Mesodermal cell (in vitro differentiated cells): ENCODE results near the gene TRAT1.

ENCODE experiments used
- H3K27ac ChIP-seq: 2 replicates; pipeline ENCODE4 v1.7.0; 2013; ENCODE audit warnings: mild to moderate bottlenecking, low read depth, low read length, moderate library complexity; ENCODE audit not compliant: severe bottlenecking
- H3K36me3 ChIP-seq: 2 replicates; pipeline ENCODE4 v1.7.1; 2013; ENCODE audit warnings: mild to moderate bottlenecking, low read length, moderate library complexity; ENCODE audit not compliant: control insufficient read depth, insufficient read depth
- H3K4me1 ChIP-seq: one replicate; pipeline ENCODE4 v1.7.1; 2013; ENCODE audit warnings: mild to moderate bottlenecking, low read length; ENCODE audit not compliant: insufficient read depth, control insufficient read depth, poor library complexity, severe bottlenecking
- H3K4me3 ChIP-seq: 2 replicates; pipeline ENCODE4 v1.7.0; 2013; ENCODE audit warnings: low read length, control low read depth, mild to moderate bottlenecking; ENCODE audit not compliant: insufficient read depth, poor library complexity, severe bottlenecking; ENCODE audit errors: extremely low read depth
- H3K9me3 ChIP-seq: 2 replicates; pipeline ENCODE4 v1.7.1; 2013; ENCODE audit warnings: mild to moderate bottlenecking, low read length, moderate library complexity; ENCODE audit not compliant: control insufficient read depth
- WGBS, 2 experiments: methylation state at CpG; one replicate each; pipeline ENCODE4 v1.1.5; 2013; ENCODE audit warnings: missing lambda C conversion rate in 2 of 2; ENCODE audit not compliant: insufficient coverage in 2 of 2; 5-methylcytosine and 5-hydroxymethylcytosine counted together

The TRAT1 gene

GRCh38 chr3:108849075-108849474 is 26.5 kb downstream of the TRAT1 start:
- H3K4me3 ChIP-seq, result no peak overlapping the region
- no peaks in the 10 kb centered on the region for H3K4me1 ChIP-seq
- H3K9me3 ChIP-seq, result no peaks in the 10 kb centered on the region
- H3K27ac ChIP-seq, result no peak overlapping the region
- H3K36me3 ChIP-seq, result no peaks in the 10 kb centered on the region
- WGBS, 2 experiments, result 100% methylated on average over 1 of the region's 1 CpG; no CpG with 5 or more reads in 1 of the 2 experiments

- Histone ChIP-seq H3K4me3 (no peak overlapping the region), H3K9me3 (no peaks in the 10 kb centered on the region), H3K27ac (no peak overlapping the region), H3K36me3 (no peaks in the 10 kb centered on the region), H3K4me1 (no peaks in the 10 kb centered on the region)
- 83 to 100% methylated on average over 1 of the region's 1 CpG for WGBS, 2 experiments
These were observed 38.8 kb downstream of the TRAT1 start for GRCh38 chr3:108861401-108861800.

GRCh38 chr3:108862865-108863798 is 40.5 kb downstream of the TRAT1 start:
- Histone ChIP-seq H3K9me3 (no peaks in the 10 kb centered on the region), H3K27ac (no peak overlapping the region), H3K36me3 (no peaks in the 10 kb centered on the region), H3K4me3 (no peak overlapping the region), H3K4me1 (no peaks in the 10 kb centered on the region)
- 85 to 86% methylated on average over 1 to 4 of the region's 7 CpGs for WGBS, 2 experiments

GRCh38 chr3:108863799-108864135 is 41.2 kb downstream of the TRAT1 start:
- 86 to 95% methylated on average over 6 of the region's 6 CpGs for WGBS, 2 experiments
- Histone ChIP-seq H3K36me3 (no peaks in the 10 kb centered on the region), H3K27ac (no peak overlapping the region), H3K9me3 (no peaks in the 10 kb centered on the region), H3K4me3 (no peak overlapping the region), H3K4me1 (no peaks in the 10 kb centered on the region)

- H3K4me3 ChIP-seq, result no peak overlapping the region
- H3K36me3 ChIP-seq, result no peaks in the 10 kb centered on the region
- H3K9me3 ChIP-seq, result no peaks in the 10 kb centered on the region
- no peaks in the 10 kb centered on the region for H3K4me1 ChIP-seq
- H3K27ac ChIP-seq, result no peak overlapping the region
- WGBS, 2 experiments, result no CpG with 5 or more reads among the region's 1 CpG
These were observed 55.3 kb downstream of the TRAT1 start for GRCh38 chr3:108877901-108878300.

- H3K27ac ChIP-seq, result no peak overlapping the region
- WGBS, 2 experiments, result 93 to 100% methylated on average over 2 of the region's 8 CpGs
- no peak overlapping the region for H3K4me3 ChIP-seq
- no peaks in the 10 kb centered on the region for H3K9me3 ChIP-seq
- H3K36me3 ChIP-seq, result no peaks in the 10 kb centered on the region
- no peaks in the 10 kb centered on the region for H3K4me1 ChIP-seq
These were observed 57.3 kb downstream of the TRAT1 start for GRCh38 chr3:108879915-108880314.

GRCh38 chr3:108882762-108883161 is 60.2 kb downstream of the TRAT1 start:
- Histone ChIP-seq H3K36me3 (no peaks in the 10 kb centered on the region), H3K27ac (no peak overlapping the region), H3K4me1 (no peaks in the 10 kb centered on the region), H3K4me3 (no peak overlapping the region), H3K9me3 (no peaks in the 10 kb centered on the region)

GRCh38 chr3:108883373-108883772 is 60.8 kb downstream of the TRAT1 start:
- 67% methylated on average over 1 of the region's 1 CpG; no CpG with 5 or more reads in 1 of the 2 experiments for WGBS, 2 experiments
- Histone ChIP-seq H3K9me3 (no peaks in the 10 kb centered on the region), H3K36me3 (no peaks in the 10 kb centered on the region), H3K4me3 (no peak overlapping the region), H3K4me1 (no peaks in the 10 kb centered on the region), H3K27ac (no peak overlapping the region)

- no peaks in the 10 kb centered on the region for H3K36me3 ChIP-seq
- no peaks in the 10 kb centered on the region for H3K9me3 ChIP-seq
- no peak overlapping the region for H3K4me3 ChIP-seq
- no peak overlapping the region for H3K27ac ChIP-seq
- H3K4me1 ChIP-seq, result no peaks in the 10 kb centered on the region
- 97% methylated on average over 3 of the region's 4 CpGs for WGBS, 2 experiments
These were observed 64.5 kb downstream of the TRAT1 start for GRCh38 chr3:108887121-108887520.

- H3K9me3 ChIP-seq, result no peaks in the 10 kb centered on the region
- no peaks in the 10 kb centered on the region for H3K36me3 ChIP-seq
- WGBS, 2 experiments, result no CpG with 5 or more reads among the region's 2 CpGs
- no peaks in the 10 kb centered on the region for H3K4me1 ChIP-seq
- H3K4me3 ChIP-seq, result no peak overlapping the region
- no peak overlapping the region for H3K27ac ChIP-seq
These were observed 65.2 kb downstream of the TRAT1 start for GRCh38 chr3:108887777-108888176.

GRCh38 chr3:108891833-108892232 is 69.2 kb downstream of the TRAT1 start:
- H3K36me3 ChIP-seq, result no peaks in the 10 kb centered on the region
- no peaks in the 10 kb centered on the region for H3K4me1 ChIP-seq
- H3K4me3 ChIP-seq, result no peak overlapping the region
- H3K27ac ChIP-seq, result no peak overlapping the region
- no peaks in the 10 kb centered on the region for H3K9me3 ChIP-seq
- 81 to 100% methylated on average over 2 to 3 of the region's 3 CpGs for WGBS, 2 experiments
